Activated CD4-positive, CD25-positive, alpha-beta regulatory T cell treated with anti-CD3 and anti-CD28 coated beads, Interleukin-2, amount 50 U/mL, for 72 hours (primary cell): ENCODE data around the gene TNFRSF25.

Experiments used
- DNase-seq: peaks from one replicate; pipeline ENCODE4 v3.0.0; 2021

Gene TNFRSF25

DNA sequence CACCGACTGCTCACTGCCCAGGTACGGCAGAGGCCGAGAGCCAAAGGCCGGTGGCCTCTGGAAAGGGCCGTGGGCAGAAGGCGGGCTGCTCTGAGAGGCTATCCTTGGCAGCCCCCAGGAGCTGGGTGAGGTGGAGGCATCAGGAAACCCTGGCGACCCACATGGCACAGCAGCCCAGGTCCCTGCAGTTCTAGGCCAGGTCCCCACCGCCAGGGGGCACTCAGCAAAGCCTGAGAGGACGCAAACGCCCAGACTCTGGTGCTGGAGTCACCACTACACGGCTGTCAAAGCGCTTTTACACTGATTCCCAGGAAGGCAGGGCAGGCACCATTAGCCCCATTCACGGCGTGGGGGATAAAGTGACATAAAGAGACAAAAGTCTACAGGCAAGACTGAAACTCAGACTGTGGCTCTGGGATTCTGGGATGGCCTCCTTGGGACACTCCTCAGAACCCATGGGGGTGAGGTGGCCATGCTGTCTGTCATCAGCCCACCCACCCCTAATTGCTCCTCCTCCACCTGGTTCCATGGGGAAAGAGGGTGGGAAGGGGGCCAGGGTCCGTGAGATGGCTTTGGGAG, 20.5 kb upstream of the TNFRSF25 start:
- DNase-seq = peak; percentile 86

DNA sequence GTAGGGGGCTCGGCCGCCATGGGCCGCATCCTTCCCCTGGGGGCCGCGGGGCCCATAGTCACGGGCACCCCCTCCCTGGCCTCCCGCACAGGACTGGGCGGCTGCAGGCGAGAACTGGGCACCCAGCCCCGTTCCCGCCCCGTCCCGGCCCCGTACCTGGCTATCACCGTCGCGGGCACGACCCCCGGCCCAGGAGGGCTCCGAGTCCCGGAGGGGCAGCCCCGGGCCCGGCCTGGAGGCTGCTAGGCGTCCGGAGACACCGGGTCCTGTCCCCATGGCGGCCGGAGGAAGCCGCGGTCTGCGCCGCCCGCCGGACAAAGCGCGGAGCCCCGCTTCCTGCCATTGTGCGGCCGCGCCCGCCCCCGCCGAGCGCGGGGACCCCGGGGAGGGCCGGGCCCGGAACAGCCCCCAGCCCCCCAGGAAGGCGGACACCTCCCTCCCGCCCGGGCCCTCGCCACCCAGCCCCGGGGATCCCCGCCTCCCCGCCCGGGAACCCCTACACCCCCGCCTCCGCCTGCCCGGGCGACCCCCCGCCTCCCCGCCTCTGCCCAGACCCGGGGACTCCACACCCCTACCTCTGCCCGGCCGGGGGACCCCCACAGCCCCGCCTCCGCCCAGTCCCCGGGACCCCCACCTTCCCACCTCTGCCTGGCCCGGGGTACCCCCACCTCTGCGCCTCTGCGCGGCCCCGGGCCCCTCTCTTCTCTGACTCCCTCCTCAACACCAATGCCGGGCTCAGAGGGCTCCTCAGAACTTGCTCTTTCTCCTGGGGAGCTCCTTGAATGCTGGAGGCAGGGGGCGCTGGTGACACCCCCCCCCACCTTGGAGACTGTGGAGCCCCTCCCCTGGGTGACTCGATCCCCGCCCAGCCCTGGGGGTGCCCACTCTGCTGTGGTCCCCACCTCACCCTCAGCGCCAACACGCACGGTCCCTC, 19.5 kb upstream of the TNFRSF25 start:
- no peak for DNase-seq

DNA sequence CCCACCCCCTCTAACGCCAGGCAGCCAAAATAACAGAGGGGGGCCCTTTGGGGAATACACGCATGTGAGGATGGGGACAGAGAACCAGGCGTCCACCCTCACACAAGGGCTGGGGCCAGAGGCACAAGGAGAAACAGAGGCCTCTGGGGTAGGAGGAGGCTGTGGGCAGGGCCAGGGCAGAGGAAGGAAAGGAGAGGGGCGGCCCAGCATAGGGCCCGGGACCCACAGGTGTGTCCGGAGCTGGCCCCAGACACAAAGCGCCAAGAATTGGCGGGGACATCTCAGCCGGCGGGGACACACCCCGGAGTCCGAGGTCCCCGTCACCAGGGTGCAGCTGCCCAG, 18.8 kb upstream of the TNFRSF25 start:
- no peak for DNase-seq

DNA sequence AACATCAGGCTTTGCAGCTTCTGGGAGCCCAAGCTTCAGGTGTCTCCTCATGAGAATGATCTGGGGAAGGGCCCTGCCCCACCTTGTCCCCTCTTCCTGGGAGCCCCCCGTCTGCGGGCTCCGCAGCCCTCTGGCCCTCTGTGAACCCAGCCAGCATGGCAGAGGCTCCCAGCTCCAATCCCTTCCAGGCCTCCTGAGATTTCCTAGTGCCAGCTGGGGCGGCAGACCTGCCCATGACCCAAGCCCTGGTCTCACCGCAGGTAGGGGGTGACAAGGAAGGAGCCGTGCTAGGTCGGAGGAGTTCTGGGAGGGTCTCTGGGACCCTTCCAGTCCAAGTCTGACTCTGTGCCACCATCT, 17.8 kb upstream of the TNFRSF25 start:
- DNase-seq = no peak

- no peak for DNase-seq
Measured at GRCh38 chr1:6483017-6483760, 17.2 kb upstream of the TNFRSF25 start.

- DNase-seq = no peak
Measured at GRCh38 chr1:6481820-6482219, 15.8 kb upstream of the TNFRSF25 start.

- no peak for DNase-seq
Measured at GRCh38 chr1:6477039-6477820, 11.3 kb upstream of the TNFRSF25 start.

- no peak for DNase-seq
Measured at GRCh38 chr1:6476483-6476882, 10.5 kb upstream of the TNFRSF25 start.

DNA sequence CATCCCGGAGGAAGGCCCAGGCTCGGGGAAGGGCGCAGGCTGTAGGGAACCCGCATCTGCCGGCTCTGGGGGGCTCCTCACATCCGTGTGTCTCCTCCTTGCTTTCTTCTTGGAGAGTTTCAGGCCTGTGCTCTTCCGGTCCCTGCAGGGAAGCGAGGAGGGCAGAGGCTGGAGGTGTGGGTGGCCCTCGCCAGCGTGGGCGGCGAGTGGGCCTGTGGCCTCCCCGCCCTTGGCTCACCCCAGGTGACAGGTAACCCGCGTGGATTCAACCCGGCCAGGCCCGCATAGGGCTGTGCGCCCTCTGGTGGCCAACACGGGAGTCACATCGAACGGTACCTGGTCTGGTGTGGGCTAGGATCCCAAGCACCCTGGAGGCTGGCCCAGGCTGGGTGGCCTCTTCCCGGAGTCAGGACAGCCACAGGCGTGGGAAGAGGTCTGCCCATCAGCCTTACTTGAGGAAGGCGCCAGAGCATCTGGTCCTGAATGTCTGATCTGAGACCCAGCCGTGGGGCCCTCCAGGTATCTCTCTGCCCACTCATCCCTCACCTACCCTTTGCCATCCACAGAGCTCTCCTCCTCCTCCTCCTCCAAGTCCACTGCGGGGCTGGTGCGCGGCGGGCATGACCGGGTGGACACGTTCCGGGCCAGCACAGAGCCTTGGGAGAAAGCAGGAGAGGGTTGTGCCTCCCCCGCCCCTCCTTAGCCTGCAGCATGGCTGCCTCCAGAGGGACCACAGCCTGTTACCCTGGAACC, 9.6 kb upstream of the TNFRSF25 start:
- peak; percentile 86 for DNase-seq

- no peak for DNase-seq
Measured at GRCh38 chr1:6474815-6475282, 8.9 kb upstream of the TNFRSF25 start.

DNA sequence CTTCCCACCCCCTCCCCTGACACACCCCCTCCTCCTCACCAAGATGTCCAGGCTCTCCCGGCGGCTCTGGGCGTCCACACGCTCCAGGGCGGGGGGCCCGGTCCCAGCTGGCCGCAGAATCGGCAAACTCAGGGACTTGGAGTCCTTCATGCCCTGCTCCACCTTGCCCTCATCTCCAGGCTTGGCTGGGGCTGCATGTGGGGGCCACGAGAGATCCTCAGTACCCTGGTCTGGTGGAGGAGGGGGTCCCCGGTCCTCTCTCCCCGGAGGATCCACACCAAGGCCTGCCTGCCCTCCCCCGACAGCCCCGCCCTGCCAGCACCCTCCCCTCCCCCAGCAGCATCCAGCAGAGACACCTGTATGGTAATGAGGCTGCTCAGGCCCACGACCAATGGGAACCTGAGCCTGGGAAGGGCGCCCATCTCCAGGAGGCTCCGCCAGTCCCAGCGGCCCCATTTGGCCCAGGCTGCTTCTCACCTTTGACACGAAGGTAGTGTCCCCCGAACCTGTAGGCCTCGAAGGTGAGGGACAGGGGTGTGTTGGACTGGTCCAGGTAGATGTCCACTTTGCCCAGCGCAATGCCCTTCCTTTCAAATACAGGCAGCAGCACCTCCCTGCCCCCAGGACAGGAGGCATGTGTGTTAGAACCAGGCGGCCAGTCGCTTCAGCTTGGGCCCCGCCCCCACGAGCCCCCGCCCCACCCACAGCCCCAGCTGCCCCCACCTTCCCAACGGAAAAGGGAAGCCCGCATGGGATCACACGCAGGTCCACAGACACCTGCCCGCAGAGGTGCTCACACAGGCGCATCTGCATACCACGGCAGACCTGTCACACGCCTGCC, 8.2 kb upstream of the TNFRSF25 start:
- no peak for DNase-seq

DNA sequence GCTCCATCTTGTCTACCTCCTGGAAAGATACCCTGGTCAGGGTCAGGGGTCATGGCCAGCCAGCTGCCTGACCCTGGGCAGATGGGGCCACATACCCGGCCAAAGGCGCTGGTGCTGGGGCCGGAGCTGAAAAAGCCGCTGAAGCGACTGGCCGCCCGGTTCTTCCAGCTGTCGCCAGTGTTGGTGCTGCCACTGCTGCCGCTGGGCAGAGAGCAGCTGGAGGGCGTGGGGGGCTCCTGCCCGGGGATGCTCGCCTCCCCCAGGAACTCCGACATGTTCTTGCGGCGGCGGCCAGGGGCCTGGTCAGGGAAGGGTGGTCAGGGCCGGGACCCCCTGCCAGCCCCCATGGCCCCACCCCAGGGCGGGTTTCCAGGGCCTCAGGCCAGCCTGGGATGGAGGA, 7.2 kb upstream of the TNFRSF25 start:
- DNase-seq = no peak

DNA sequence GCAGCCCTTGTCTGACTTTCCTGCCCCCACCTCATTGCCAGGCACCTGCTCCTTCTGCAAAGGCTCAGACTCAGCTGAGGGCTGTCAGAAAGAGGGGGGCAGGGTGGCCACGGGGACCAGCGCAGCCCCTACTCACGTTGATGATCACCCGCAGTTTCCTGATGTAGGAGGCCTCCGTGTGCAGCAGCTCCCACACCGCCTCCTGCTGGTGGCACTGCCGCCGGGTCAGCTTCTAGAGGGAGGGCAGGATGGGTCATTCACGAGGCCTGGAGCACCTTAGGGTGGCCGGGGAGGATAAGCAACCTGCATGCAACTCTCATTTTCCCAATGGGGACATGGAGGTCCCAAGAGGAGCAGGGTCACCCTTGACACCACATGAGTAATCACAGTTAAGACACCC, 6.4 kb upstream of the TNFRSF25 start:
- DNase-seq = no peak

DNA sequence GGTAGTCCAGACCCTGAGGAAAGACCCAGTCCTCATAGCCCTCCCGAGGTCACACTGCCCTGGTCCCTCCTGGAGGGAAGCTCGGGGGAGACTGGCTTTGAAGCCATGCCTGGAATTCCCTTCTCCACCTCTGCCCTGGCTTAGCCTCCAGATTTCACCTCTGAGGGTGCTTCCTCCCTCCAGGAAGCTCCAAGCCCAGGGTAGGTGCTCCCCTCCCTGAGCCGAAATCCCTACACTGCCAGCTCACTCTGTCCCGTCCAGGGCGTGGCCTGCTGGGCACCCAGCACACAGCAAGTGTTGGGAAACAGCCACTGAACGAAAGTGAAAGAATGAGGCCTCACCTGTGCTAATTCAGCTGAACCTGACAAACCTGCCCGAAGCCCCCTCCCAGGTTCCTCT, 6.0 kb upstream of the TNFRSF25 start:
- no peak for DNase-seq

GRCh38 chr1:6471086-6471969, 5.4 kb upstream of the TNFRSF25 start:
- DNase-seq = no peak

DNA sequence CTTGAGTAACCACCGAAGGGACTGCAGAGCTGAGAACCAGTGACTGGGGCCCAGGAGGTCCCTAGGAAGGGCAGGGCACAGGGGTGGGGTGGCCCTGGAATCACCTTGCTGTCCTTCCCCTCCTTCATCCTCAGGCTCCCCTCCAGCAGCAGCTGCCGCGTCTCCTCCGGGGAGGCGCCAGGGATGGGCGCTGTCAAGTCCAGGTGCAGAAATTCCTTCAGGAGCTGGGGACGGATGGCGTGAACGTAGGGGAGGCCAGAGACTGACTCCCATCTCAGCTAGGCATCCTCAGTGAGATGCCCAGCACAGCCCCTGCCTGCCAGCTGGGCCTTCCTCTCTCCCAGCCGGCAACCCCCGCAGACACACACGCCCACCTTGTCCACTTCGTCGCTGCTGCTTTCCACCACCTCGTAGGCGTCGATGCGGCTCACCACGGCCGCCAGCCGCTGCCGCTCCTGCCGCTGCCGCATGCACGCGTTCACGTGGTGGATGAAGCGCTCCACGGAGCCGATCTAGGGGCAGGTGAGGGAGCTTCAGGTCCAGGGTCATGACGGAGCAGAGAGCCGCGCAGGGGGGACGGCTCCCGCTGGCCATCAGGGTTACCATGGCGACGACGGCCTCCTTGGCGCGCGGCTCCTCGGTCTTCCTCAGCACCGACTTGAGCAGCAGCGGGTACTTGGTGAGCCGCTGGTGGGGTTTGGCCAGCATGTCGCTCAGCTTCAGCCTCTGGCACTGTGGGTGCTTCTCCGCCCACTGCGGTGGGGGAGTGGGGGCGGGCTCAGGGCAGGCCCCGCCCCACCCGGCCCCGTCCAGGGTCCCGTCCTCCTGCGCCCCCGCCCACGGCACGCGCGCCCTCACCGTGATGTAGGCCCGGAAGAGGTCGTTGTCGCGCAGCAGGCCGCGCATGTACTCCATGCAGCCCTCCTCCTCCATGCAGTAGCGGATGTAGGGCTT, 4.4 kb upstream of the TNFRSF25 start:
- DNase-seq = no peak

DNA sequence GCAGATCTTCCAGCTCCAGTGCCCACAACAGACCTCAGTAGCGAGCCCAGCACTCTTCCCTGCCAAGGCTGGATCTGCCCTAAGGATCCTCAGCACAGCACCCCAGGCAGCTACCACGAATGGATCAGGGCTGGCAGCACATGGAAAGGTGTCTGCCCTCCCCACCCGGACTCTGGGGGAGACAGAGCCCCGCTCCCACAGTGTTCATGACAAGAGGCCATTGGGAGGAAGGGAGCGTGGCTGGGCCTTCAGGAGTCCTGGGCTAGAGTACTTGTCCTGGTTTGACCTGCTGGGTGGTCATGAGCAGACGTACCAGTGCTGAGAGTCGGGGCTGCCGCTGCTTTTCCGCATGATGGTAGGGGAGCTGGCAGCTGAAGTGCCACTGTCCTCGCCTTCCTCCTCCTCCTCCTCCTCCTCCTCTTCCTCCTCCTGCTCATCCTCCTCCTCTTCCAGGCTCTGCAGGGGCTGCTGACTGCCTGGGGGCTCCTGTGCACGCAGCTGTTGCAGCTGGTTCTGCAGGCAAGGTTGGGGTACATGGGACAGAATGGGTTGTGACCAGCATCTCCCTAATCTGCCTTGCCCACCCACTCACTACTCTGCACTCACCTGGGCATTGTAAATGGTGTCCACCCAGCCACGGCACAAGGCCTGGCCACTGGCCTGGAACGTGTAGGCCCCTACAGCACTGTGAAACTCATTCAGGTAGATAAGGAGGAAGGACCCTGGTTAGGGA, 2.9 kb upstream of the TNFRSF25 start:
- DNase-seq = no peak
